DLD1 (cell line): ENCODE results near the gene GNG4.
"Not testable (repeated sequence)": the region's sequence is repeated elsewhere in the genome, so short reads cannot be mapped to it uniquely, and the experiment has no call there.

Source experiments
- in situ Hi-C: cut with HindIII; loops from 2 replicates; pipeline ENCODE4 v1.10.0; 2017; ENCODE audit warnings: low sequenced_read_pairs

The GNG4 gene

GRCh38 chr1:235628316-235629005 is 21.1 kb downstream of the GNG4 start:
- in situ Hi-C loops = no loop called here

DNA sequence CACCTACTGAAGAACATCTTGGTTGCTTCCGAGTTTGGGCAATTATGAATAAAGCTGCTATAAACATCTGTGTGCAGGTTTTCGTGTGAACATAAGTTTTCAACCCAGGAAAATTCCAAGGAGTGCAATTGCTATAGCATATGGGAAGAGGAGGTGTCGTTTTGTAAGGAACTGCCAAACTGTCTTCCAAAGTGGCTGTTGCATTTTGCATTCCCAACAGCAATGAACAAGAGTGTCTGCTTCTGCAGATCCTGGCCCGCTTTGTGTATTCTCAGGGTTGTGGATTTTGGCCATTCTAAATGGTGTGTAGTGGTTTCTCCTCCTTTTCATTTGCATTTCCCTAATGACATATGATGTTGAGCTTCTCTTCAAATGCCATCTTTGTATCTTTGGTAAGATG is 23.8 kb downstream of the GNG4 start:
- in situ Hi-C loops = no loop called here

DNA sequence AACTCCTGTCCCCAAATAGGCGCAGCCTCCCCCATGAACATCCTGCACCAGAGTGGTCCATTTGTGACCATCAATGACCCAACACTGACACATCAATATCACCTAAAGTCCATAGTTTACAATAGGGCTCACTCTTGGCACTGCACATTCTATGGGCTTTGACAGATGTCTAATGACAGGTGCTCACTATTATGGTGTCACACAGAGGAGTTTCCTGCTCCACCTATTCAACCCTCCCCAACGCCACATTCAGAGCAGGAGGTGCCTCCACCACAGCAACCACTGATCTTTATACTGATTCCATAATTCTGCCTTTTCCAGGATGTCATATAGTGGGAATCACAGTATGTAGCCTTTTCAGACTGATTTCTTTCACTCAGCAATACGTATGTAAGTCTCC is 24.2 kb downstream of the GNG4 start:
- in situ Hi-C loops = no loop called here

DNA sequence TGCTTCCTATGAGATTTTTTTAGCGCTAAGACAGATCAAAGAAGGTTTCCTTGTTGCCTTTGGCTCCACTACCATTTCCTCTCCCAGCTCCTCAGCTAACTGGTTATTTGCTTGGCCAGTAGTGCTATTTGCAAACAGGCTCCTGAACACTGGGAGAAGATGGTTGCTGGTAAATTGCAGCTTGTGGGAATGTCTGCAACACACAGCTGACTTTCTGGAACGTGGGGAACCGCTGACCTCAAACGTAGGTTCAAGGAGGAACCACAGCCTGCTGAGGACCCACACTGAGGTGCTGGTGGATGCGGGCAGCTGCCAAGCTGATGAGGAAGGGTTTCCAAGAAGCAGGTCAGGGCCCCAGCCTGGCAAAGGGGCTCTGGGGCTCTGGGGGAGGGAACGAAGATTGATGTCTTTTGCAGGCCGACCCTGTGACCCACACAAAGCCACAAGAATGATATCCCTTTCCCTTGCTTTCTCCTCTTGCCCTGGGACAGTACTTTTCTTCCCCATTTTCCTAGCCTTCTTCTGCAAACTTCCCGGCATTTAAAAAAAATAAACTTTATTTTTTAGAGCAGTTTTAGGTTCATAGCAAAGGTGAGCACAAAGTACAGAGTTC is 24.8 kb downstream of the GNG4 start:
- in situ Hi-C loops = no loop called here

DNA sequence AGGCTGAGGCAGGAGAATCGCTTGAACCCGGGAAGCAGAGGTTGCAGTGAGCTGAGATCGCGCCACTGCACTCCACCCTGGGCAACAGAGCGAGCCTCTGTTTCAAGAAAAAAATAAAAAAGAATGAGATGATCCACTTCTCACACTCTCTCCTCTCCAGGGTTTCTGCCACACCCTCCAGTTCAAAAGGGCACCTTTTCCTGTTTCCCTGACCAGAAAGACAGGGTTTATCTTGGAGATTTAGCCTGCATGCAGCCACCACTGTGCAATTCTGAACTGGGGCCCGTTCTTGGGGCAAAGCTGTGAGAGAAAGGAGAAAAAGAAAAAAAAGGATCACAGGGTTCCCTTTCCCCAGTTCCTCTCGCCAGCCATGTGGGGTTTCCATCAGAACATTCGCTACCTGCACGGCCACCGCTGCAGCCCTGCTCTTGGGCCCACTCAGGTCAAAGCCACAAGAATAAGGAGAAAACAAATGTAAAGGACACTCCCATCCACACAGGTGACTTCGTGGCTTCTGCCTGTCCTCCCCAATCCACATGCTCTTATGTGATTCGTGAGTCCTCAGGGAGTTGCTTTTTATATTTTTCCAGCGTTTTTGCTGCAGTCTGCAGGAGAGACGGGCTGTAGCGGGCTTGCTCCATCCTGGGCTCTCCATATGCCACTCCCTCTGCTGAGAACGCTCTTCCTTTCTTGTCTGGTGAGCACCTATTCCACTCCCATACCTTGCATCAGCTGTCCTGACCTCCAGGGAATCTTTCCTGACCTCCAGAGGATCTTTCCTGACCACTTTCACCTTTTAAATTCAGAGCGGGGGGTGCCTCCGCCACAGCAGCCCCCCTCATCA is 26.4 kb downstream of the GNG4 start:
- in situ Hi-C loops = no loop called here

DNA sequence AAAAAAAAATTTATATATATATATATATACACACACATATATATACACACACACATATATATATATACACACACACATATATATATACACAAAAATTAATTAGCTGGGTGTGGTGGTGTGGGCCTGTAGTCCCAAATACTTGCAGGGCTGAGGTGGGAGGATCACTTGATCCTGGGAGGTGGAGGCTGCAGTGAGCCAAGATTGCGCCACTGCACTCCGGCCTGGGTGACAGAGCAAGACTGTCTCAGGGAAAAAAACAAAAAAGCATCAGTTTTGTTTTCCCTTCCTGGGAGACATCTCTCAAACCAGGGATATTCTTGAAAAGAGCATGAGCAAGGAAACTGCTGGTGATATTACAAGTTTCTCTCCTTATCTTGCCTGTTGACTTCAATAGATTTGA is 30.4 kb downstream of the GNG4 start:
- in situ Hi-C loops = not testable (repeated sequence)

DNA sequence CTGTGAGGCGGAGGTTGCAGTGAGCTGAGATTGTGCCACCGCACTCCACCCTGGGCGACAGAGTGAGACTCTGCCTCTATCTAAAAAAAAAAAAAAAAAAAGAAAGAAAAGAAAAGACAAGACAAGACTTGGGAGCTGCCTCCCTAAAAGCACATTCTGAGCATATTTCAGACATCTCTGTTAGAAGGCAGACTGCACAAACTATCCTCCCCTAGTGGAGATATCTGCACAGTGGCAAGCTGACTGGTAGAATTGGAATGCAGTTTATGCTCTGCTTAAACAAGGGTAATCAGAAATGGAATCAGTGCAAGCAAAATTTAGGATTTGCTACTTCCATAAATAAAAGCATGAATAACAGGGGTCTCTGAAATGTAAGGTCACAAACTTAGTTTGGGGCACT is 31.8 kb downstream of the GNG4 start:
- in situ Hi-C loops = no loop called here

GRCh38 chr1:235617140-235617539 is 32.4 kb downstream of the GNG4 start:
- in situ Hi-C loops = no loop called here

DNA sequence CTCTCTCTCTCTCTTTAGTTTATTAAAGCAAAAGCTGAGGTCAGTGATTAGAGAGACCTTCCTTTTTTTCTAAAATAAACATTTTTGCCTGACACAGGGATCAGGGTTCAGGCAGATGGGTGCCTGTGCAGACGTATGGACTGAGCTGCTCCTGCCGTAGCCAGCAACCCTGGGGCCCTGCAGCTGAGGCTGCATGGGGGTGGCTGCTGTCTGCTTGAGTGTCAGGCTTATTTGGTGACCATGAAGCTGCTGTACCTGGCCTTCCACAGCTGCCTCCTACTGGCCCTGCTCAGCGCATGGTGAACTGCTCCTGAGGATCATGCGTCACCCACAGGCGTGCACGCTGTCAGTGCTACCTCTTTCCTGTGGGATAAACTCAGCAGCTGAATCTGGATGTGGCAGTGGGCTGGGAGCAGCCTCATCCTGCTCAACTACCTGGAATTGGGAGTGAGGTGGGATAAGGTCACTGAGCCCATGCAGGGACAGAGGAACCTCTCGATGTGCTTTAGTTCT is 35.1 kb downstream of the GNG4 start:
- in situ Hi-C loops = no loop called here

- in situ Hi-C loops = no loop called here
These were observed 36.0 kb downstream of the GNG4 start for GRCh38 chr1:235613602-235614001.

DNA sequence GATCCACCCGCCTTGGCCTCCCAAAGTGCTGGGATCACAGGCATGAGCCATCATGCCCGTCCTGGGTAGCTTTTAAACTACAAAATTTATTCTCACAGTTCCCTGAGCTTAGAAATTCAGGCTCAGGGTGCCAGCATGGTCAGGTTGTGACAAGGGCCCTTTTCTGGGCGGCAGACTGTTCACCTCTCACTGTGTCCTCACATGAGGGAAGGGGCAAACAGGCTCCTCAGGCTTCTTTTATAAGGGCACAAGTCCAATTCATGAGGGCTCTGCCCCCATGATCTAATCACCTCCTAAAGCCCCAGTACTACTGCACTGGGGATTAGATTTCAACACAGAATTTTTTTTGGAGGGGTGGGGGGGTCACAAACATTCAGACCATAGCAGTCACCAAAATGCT is 36.8 kb downstream of the GNG4 start:
- in situ Hi-C loops = no loop called here

- in situ Hi-C loops = no loop called here
These were observed 39.4 kb downstream of the GNG4 start for GRCh38 chr1:235610157-235610556.

DNA sequence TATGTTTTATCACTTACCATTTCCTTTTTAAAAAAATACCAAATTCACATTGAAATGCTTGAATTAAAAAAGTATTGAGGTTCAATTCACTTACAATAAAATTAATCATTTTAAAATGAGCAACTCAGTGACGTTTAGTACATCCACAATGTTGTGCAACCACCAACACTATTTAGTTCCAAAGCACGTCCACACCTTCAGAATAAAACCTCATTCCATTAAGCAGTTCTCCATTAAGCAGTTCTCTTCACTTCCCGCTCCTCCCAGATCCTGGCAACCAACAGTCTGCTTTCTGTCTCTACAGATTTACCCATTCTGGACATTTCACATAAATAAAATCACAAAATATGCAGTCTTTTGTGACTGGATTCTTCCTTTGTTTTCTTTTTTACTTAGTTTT is 41.3 kb downstream of the GNG4 start:
- in situ Hi-C loops = no loop called here

- in situ Hi-C loops = no loop called here
These were observed 42.3 kb downstream of the GNG4 start for GRCh38 chr1:235607284-235607683.

DNA sequence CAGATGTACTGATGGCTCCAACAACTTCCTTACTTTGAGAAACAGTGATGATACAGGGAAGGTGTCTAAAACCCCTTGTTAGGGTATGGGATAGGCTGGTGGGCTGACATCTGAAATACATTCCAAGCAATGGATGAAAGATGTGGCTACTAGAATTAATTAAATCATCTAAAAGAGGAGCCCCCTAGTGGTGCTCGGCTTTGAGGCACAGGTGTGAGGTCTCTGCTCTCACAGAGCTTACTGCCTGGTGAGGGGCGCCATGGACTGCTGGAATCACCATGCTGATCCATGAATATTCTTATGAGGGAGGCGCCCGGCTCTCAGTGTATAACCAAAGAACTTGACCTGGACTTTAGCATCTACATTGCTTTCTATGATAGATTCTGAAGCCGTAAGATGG is 48.5 kb downstream of the GNG4 start:
- in situ Hi-C loops = no loop called here

GRCh38 chr1:235599536-235599935 is 50.0 kb downstream of the GNG4 start:
- in situ Hi-C loops = no loop called here

- in situ Hi-C loops = no loop called here
These were observed 51.6 kb downstream of the GNG4 start for GRCh38 chr1:235597867-235598553.

DNA sequence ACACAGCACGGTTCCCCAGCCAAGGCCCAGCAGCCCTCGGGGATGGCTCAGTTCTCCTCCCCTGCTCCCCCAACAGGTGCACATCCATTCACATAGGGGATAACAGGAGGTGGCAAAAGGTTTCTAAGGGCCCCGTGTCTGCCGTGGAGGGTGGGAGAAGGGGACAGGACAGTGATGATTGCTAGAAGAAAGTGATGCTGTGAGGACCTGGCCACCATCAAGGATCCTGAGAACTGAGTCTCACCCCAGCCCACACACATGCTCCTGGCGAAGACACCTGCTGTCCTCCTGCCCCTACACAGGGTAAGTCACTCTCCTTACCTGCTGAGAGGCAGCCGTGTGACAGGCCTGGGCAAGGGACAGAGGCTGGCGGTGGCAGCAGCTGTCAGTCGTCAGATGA is 54.5 kb downstream of the GNG4 start:
- in situ Hi-C loops = no loop called here

GRCh38 chr1:235594281-235594895 is 55.2 kb downstream of the GNG4 start:
- in situ Hi-C loops = not testable (repeated sequence)

GRCh38 chr1:235588916-235589515 is 60.6 kb downstream of the GNG4 start:
- in situ Hi-C loops = no loop called here
